ENCODE results near the gene ADGRG2. TPM values are rescaled to one million over a fixed set of nuclear protein-coding genes. Genes with fewer than 3 reads are reported as not detected.

ADGRG2 gene
- polyA plus RNA-seq, 1 donor from 2014 or later: 0.05 TPM

- H3K4me3 ChIP-seq (ENCODE audit: low read length): no peak overlapping the region
- no peak for TF ChIP-seq SMC3 (conservative IDR thresholded peaks at IDR 0.05; ENCODE audit: poor library complexity)
- no peak for TF ChIP-seq REST (IDR thresholded peaks at IDR 0.05; ENCODE audit: borderline replicate concordance)
- no peak for TF ChIP-seq EP300 (conservative IDR thresholded peaks at IDR 0.05; ENCODE audit: poor library complexity, severe bottlenecking)
- TF ChIP-seq POLR2AphosphoS5 (IDR thresholded peaks at IDR 0.05): no peak
- TF ChIP-seq MXI1 (conservative IDR thresholded peaks at IDR 0.05; ENCODE audit: poor library complexity, severe bottlenecking): no peak
- TF ChIP-seq TAF1 (IDR thresholded peaks at IDR 0.05; ENCODE audit: low read depth): no peak
- TF ChIP-seq RAD21 (conservative IDR thresholded peaks at IDR 0.05): no peak
- TF ChIP-seq CTCF (IDR thresholded peaks at IDR 0.05; ENCODE audit: poor library complexity, severe bottlenecking): no peak
- no peak for TF ChIP-seq EZH2 (IDR thresholded peaks at IDR 0.05; ENCODE audit: borderline replicate concordance, insufficient read depth, low read length, poor library complexity, severe bottlenecking)
- no peaks in the 10 kb centered on the region for H3K9me2 ChIP-seq (ENCODE audit: insufficient read depth, low read length)
- H3K27ac ChIP-seq (ENCODE audit: low read length): no peak overlapping the region
- H2AFZ ChIP-seq (ENCODE audit: low read depth, low read length): no peak overlapping the region
- H3F3A ChIP-seq (ENCODE audit: insufficient read depth, low read length, poor library complexity, severe bottlenecking): no peaks in the 10 kb centered on the region
- H3K9me3 ChIP-seq (ENCODE audit: low read length): no peaks in the 10 kb centered on the region
- no peaks in the 10 kb centered on the region for H3K36me3 ChIP-seq (ENCODE audit: insufficient read depth, low read length)
- no peak overlapping the region for H3K9ac ChIP-seq (ENCODE audit: low read length)
- no peaks in the 10 kb centered on the region for H4K20me1 ChIP-seq (ENCODE audit: insufficient read depth)
- no peak overlapping the region for H3K4me2 ChIP-seq (ENCODE audit: low read length)
- H3K79me2 ChIP-seq (replicated peaks; ENCODE audit: insufficient read depth, low read length): no peaks in the 10 kb centered on the region
- no peaks in the 10 kb centered on the region for H3K27me3 ChIP-seq (ENCODE audit: insufficient read depth, low read depth, low read length)
Observed at GRCh38 chrX:19030805-19031204, 91.5 kb downstream of the ADGRG2 start.

- Histone ChIP-seq H3K9ac (ENCODE audit: low read length) (no peak overlapping the region), H3K9me3 (ENCODE audit: low read length) (no peaks in the 10 kb centered on the region), H3K4me2 (ENCODE audit: low read length) (no peak overlapping the region), H3F3A (ENCODE audit: insufficient read depth, low read length, poor library complexity, severe bottlenecking) (no peaks in the 10 kb centered on the region), H3K4me3 (ENCODE audit: low read length) (no peak overlapping the region), H3K27me3 (ENCODE audit: insufficient read depth, low read depth, low read length) (no peaks in the 10 kb centered on the region), H2AFZ (ENCODE audit: low read depth, low read length) (no peak overlapping the region), H3K9me2 (ENCODE audit: insufficient read depth, low read length) (no peaks in the 10 kb centered on the region), H3K79me2 (replicated peaks; ENCODE audit: insufficient read depth, low read length) (no peaks in the 10 kb centered on the region), H3K36me3 (ENCODE audit: insufficient read depth, low read length) (no peaks in the 10 kb centered on the region), H3K27ac (ENCODE audit: low read length) (no peak overlapping the region), H4K20me1 (ENCODE audit: insufficient read depth) (no peaks in the 10 kb centered on the region)
- TF ChIP-seq EP300 (conservative IDR thresholded peaks at IDR 0.05; ENCODE audit: poor library complexity, severe bottlenecking): no peak
Observed at GRCh38 chrX:19028560-19028959, 93.7 kb downstream of the ADGRG2 start.

- Histone ChIP-seq H3K27ac (ENCODE audit: low read length) (no peak overlapping the region), H3F3A (ENCODE audit: insufficient read depth, low read length, poor library complexity, severe bottlenecking) (no peaks in the 10 kb centered on the region), H3K4me3 (ENCODE audit: low read length) (no peak overlapping the region), H3K27me3 (ENCODE audit: insufficient read depth, low read depth, low read length) (no peaks in the 10 kb centered on the region), H3K9me3 (ENCODE audit: low read length) (no peaks in the 10 kb centered on the region), H3K4me2 (ENCODE audit: low read length) (no peak overlapping the region), H3K36me3 (ENCODE audit: insufficient read depth, low read length) (no peaks in the 10 kb centered on the region), H2AFZ (ENCODE audit: low read depth, low read length) (no peak overlapping the region), H3K9me2 (ENCODE audit: insufficient read depth, low read length) (no peaks in the 10 kb centered on the region), H3K9ac (ENCODE audit: low read length) (no peak overlapping the region), H3K79me2 (replicated peaks; ENCODE audit: insufficient read depth, low read length) (no peaks in the 10 kb centered on the region), H4K20me1 (ENCODE audit: insufficient read depth) (no peaks in the 10 kb centered on the region)
- no peak for TF ChIP-seq REST (IDR thresholded peaks at IDR 0.05; ENCODE audit: borderline replicate concordance)
- TF ChIP-seq RAD21 (conservative IDR thresholded peaks at IDR 0.05): no peak
- TF ChIP-seq POLR2AphosphoS5 (IDR thresholded peaks at IDR 0.05): no peak
- no peak for TF ChIP-seq MXI1 (conservative IDR thresholded peaks at IDR 0.05; ENCODE audit: poor library complexity, severe bottlenecking)
- TF ChIP-seq EP300 (conservative IDR thresholded peaks at IDR 0.05; ENCODE audit: poor library complexity, severe bottlenecking): no peak
Observed at GRCh38 chrX:19024366-19024765, 97.9 kb downstream of the ADGRG2 start.
